GM13977 (cell line): Measurements from ENCODE around the gene LRRC8E.
"Not testable (repeated sequence)": the region's sequence is repeated elsewhere in the genome, so short reads cannot be mapped to it uniquely, and the experiment has no call there.

ENCODE experiments used
- DNase-seq: peaks from one replicate; pipeline ENCODE4 v3.0.0; 2012; ENCODE audit warnings: low spot score
- in situ Hi-C: fragments of 300-500 bp; cut with MboI; formaldehyde crosslinking; loops from one replicate; pipeline ENCODE4 v1.12.0; 2022; ENCODE audit warnings: low sequenced_read_pairs, low pct_unique_long_range_greater_than_20kb, mixed read lengths, inconsistent platforms; ENCODE audit not compliant: unreplicated experiment
- TF ChIP-seq, protein P1 (sequence below): IDR thresholded peaks from 2 replicates; pipeline ENCODE4 v1.5.1; 2012; ENCODE audit warnings: mild to moderate bottlenecking, control low read depth; ENCODE audit not compliant: insufficient read depth; ENCODE audit errors: extremely low read depth, missing control alignments

The LRRC8E gene

DNA sequence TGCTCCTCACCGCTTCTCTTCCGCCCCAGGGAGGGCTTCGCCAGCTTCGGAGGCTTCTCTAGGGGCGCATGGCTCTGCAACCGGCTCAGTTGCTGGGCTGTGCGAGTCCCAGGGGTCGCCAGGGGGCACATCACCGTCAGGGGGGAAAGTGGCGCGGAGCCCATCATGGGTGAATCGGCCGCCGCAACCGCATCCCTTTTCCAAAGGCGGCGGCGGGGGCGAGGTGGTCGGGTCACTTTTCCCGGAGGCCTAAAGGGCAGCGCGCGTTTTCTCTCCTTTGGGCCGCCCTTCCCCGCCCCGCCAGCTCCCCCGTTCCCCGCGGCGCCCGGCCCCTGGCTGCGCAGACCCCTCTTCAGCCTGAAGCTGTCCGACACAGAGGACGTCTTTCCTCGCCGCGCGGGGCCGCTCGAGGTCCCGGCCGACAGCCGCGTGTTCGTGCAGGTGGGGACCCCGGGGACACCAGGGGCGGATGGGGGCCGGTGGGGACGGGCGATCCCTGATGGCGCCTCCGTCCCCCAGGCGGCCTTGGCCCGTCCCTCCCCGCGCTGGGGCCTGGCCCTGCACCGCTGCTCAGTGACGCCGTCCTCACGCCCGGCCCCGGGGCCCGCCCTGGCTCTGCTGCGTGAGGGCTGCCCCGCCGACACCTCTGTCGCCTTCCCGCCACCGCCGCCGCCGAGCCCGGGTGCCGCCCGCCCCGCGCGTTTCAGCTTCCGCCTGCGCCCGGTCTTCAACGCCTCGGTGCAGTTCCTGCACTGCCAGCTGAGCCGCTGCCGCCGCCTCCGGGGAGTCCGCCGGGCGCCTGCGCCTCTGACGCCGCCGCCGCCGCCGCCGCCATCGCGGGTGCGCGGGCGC is 28.0 kb downstream of the LRRC8E start:
- DNase-seq = peak; percentile 75
- TF ChIP-seq, protein P1, sequence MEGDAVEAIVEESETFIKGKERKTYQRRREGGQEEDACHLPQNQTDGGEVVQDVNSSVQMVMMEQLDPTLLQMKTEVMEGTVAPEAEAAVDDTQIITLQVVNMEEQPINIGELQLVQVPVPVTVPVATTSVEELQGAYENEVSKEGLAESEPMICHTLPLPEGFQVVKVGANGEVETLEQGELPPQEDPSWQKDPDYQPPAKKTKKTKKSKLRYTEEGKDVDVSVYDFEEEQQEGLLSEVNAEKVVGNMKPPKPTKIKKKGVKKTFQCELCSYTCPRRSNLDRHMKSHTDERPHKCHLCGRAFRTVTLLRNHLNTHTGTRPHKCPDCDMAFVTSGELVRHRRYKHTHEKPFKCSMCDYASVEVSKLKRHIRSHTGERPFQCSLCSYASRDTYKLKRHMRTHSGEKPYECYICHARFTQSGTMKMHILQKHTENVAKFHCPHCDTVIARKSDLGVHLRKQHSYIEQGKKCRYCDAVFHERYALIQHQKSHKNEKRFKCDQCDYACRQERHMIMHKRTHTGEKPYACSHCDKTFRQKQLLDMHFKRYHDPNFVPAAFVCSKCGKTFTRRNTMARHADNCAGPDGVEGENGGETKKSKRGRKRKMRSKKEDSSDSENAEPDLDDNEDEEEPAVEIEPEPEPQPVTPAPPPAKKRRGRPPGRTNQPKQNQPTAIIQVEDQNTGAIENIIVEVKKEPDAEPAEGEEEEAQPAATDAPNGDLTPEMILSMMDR = no peak
- in situ Hi-C loops = no loop called here

DNA sequence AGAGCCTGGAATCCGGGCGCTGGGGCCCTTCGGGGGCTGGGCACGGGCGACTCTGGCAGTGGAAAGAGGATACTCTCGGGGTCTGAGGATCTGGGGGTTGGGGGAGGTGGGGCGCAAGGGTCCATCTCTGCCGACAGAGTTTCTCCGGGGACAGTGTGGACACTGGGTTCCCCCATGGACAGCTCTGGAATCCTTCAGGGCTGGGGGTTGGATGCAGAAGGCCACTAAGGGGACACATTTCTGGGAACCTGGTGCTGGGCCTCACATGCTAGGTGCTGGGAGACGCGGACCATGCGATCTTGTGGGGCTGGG is 28.6 kb downstream of the LRRC8E start:
- TF ChIP-seq, protein P1 = no peak
- in situ Hi-C loops = no loop called here
- no peak for DNase-seq

DNA sequence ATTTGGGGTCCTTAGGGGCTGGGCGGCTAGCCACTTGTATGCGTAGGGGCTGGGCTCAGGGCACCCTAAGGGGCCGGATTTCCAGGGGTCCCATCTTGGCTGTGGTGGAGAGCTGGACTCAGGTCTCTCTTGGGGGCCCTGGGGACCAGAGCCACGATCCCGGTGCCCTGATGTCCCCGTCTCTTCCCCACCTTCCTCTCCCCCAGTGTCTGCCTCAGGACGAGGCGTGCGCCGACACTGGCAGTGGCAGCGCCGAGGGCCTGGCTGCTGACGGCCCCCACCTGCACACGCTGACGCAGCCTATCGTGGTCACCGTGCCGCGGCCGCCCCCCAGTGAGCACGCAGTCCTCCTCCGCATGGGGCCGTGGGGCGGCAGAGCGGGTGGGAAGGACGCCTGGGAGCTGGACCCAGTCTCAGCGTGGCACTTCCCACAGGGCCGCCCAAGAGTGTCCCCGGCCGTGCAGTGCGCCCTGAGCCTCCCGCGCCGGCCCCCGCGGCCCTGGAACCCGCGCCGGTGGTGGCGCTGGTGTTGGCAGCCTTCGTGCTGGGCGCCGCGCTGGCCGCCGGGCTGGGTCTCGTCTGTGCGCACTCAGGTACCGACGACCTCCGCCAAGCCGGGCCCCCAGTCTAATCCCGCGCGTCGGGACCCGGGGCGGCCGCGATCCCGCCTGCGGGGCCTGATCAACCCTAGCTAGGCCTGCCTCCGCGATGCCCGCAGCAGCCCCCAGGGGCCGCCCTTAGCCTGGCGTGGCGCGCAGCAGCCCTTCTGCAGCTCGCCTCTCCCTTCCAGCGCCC is 29.2 kb downstream of the LRRC8E start:
- in situ Hi-C loops = no loop called here
- peak; percentile 83 for DNase-seq
- TF ChIP-seq, protein P1 = peak; percentile 72

DNA sequence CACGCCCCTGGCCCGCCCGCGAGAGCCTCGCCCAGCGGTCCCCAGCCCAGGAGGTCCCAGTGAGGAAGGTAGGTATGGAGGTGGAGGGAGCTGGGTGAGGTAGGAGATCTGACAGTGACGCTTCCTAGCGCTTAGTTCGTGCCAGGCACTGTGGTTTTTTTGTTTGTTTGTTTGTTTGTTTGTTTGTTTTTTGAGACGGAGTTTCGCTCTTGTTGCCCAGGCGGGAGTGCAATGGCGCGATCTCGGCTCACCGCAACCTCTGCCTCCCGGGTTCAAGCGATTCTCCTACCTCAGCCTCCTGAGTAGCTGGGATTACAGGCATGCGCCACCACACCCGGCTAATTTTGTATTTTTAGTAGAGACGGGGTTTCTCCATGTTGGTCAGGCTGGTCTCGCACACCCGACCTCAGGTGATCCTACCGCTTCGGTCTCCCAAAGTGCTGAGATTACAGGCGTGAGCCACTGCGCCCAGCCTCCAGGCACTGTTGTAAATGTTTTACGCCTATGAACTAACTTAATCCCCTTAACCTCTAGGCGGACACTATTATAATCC is 29.8 kb downstream of the LRRC8E start:
- in situ Hi-C loops, DNase-seq: not testable (repeated sequence)

DNA sequence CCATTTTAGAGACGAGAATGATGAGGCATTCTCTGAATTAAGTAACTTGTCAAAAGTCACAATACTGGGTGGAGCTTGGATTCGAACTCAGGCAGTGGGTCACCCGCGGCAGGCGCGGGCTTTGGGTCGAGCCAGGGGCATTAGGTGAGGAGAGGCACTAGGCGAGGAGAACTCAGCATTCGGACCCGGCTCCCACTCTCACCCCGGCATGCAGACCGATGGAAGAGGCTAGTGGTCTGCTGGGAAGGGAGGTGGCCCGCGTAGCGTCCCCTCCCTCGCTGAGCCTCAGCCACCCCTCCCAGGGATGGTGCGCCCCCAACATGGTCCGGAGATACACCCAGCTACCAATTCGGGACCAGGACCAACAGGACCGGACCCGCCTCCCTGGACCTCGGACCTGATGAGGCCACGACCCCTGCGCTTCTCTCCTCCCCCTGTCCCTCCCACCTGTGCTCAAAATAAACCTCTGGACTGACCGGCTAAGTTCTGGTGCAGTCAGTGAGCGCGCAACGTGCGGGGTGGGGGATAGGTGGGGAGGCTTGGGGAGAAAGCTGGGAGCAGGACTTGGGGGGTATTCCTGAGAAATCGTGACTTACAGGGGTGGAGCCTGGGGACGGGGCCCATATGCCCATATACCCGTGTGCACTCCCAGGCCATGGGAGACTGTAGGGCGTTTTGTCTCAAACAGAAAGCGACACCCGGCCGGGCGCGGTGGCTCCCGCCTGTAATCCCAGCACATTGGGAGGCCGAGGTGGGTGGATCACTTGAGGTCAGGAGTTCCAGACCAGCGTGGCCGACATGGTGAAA is 30.5 kb downstream of the LRRC8E start:
- no peak for DNase-seq
- TF ChIP-seq, protein P1 = no peak
- in situ Hi-C loops = no loop called here

DNA sequence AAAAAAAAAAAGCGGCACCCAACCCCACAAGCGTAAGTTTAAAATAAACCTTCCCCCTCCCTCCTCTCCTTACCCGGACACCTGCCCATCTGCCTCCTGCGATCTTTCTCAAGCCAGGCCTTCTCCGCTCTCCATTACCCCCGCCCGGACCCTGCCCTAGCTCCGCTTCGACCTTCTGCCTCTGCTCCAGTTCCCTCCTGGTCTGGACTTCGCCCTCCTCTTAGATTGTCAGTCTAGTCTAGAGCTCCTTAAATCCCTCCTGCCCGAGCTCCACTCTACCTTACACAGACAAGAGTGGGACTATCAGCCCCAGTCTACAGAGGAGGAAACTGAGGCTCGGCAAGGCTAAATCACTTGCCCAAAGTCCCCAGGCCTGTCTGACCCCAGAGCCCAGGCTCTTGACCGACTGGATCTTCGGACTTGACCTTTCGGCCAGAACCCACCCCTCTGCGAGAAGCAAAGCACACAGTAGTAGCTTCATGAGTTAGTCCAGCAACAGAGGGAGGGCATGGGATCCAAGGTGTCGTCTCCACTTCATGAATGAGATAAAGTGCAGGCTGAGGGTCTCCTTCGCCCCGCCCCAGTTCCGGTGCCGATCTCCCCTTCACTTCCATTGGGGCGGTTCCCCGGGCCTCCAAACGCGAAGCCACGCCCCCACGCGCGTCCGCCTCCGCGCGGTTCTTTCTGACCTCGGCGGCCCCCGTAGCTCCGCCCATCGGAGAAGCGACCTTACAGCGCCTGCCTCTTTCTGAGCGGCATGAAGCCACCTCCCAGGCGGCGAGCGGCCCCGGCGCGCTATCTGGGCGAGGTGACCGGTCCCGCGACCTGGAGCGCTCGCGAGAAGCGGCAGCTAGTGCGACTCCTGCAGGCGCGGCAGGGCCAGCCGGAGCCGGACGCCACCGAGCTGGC is 31.6 kb downstream of the LRRC8E start, which contains the start of gene SNAPC2:
SNAPC2 (plus strand) TSS at position 729 of the 909 bp plus-strand sequence; CDS start at position 758, 29 bp downstream.
- in situ Hi-C loops = no loop called here
- TF ChIP-seq, protein P1 = no peak
- peak; percentile 95 for DNase-seq
